ENCODE measurements around the gene C20orf202.
"Not testable (repeated sequence)": the region's sequence is repeated elsewhere in the genome, so short reads cannot be mapped to it uniquely, and the experiment has no call there.

C20orf202 gene

GRCh38 chr20:1212023-1212422, 8.8 kb downstream of the C20orf202 start:
- no peak for DNase-seq

- DNase-seq = peak; percentile 64
Observed at GRCh38 chr20:1212607-1213396, 9.5 kb downstream of the C20orf202 start.

GRCh38 chr20:1214838-1215261, 11.6 kb downstream of the C20orf202 start:
- no peak for DNase-seq

- DNase-seq = no peak
Observed at GRCh38 chr20:1215386-1216170, 12.3 kb downstream of the C20orf202 start.

- DNase-seq = not testable (repeated sequence)
Observed at GRCh38 chr20:1216527-1217427, 13.5 kb downstream of the C20orf202 start.

- not testable (repeated sequence) for DNase-seq
Observed at GRCh38 chr20:1222750-1223149, 19.5 kb downstream of the C20orf202 start.

GRCh38 chr20:1224205-1224890, 21.1 kb downstream of the C20orf202 start:
- peak; percentile 1 for DNase-seq

GRCh38 chr20:1225263-1225782, 22.1 kb downstream of the C20orf202 start:
- no peak for DNase-seq

- peak; percentile 87 for DNase-seq
Observed at GRCh38 chr20:1225783-1226654, 22.8 kb downstream of the C20orf202 start, which contains the start of gene RAD21L1. TSS of gene RAD21L1 (plus strand) at chr20:1226044. CDS start at chr20:1228454, 2,410 bp downstream.

- DNase-seq = no peak
Observed at GRCh38 chr20:1229541-1229940, 26.3 kb downstream of the C20orf202 start.

- DNase-seq = no peak
Observed at GRCh38 chr20:1232286-1233111, 29.2 kb downstream of the C20orf202 start.

- no peak for DNase-seq
Observed at GRCh38 chr20:1240549-1240948, 37.3 kb downstream of the C20orf202 start.

- no peak for DNase-seq
Observed at GRCh38 chr20:1241456-1241855, 38.2 kb downstream of the C20orf202 start.

- no peak for DNase-seq
Observed at GRCh38 chr20:1242099-1242498, 38.8 kb downstream of the C20orf202 start.

GRCh38 chr20:1242530-1242929, 39.3 kb downstream of the C20orf202 start:
- no peak for DNase-seq

GRCh38 chr20:1245578-1245977, 42.3 kb downstream of the C20orf202 start:
- no peak for DNase-seq

GRCh38 chr20:1247689-1248088, 44.4 kb downstream of the C20orf202 start:
- no peak for DNase-seq

- DNase-seq = not testable (repeated sequence)
Observed at GRCh38 chr20:1250282-1250681, 47.0 kb downstream of the C20orf202 start.

- no peak for DNase-seq
Observed at GRCh38 chr20:1252416-1252815, 49.2 kb downstream of the C20orf202 start.

GRCh38 chr20:1254254-1254653, 51.0 kb downstream of the C20orf202 start:
- no peak for DNase-seq
